Hepatocyte (in vitro differentiated cells): ENCODE data around the gene PLTP.

Experiments used
- EZH2 ChIP-seq: fragments of 200-600 bp; sonication (generic); IDR thresholded peaks from 2 replicates; pipeline ENCODE4 v1.6.1; 2016; ENCODE audit warnings: antibody characterized with exemption, mild to moderate bottlenecking, borderline replicate concordance
- EZH2phosphoT487 ChIP-seq: fragments of 200-600 bp; sonication (generic); IDR thresholded peaks from one replicate; pipeline ENCODE4 v1.6.1; 2018; ENCODE audit warnings: antibody characterized with exemption, mild to moderate bottlenecking, low read depth, moderate library complexity; ENCODE audit not compliant: unreplicated experiment, severe bottlenecking
- TF ChIP-seq, protein P1 (sequence below): fragments of 200-600 bp; sonication (generic); IDR thresholded peaks from 2 replicates; pipeline ENCODE4 v1.5.1; 2016; ENCODE audit warnings: antibody characterized with exemption, mild to moderate bottlenecking; ENCODE audit not compliant: poor library complexity

DNA sequence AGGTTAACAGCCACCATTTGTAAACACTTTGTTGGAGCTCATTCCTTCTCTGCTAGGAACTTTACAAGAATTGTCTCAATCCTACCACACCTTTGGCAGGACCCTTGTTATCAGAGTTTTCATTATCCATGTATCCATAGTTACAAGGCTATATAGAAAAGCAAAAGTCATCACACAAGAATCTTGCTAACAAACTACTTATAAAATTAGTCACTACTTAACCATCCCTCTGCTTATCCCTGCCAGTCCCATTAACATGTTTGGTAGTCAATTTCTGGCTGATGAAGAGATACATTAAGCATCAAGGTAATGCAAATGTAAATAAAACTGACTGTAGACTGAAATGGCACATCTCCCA is 44.2 kb downstream of the PLTP start:
- TF ChIP-seq, protein P1, sequence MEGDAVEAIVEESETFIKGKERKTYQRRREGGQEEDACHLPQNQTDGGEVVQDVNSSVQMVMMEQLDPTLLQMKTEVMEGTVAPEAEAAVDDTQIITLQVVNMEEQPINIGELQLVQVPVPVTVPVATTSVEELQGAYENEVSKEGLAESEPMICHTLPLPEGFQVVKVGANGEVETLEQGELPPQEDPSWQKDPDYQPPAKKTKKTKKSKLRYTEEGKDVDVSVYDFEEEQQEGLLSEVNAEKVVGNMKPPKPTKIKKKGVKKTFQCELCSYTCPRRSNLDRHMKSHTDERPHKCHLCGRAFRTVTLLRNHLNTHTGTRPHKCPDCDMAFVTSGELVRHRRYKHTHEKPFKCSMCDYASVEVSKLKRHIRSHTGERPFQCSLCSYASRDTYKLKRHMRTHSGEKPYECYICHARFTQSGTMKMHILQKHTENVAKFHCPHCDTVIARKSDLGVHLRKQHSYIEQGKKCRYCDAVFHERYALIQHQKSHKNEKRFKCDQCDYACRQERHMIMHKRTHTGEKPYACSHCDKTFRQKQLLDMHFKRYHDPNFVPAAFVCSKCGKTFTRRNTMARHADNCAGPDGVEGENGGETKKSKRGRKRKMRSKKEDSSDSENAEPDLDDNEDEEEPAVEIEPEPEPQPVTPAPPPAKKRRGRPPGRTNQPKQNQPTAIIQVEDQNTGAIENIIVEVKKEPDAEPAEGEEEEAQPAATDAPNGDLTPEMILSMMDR, result no peak
- TF ChIP-seq EZH2phosphoT487 (no peak), EZH2 (no peak)
